Measurements from ENCODE around the gene NISCH.

- no peak for TF ChIP-seq EP300 (IDR thresholded peaks at IDR 0.05; ENCODE audit: borderline replicate concordance)
- no peak for TF ChIP-seq REST (IDR thresholded peaks at IDR 0.05; ENCODE audit: low read depth)
- TF ChIP-seq CREB1 (IDR thresholded peaks at IDR 0.05; ENCODE audit: low read depth), result no peak
- TF ChIP-seq YY1 (IDR thresholded peaks at IDR 0.05; ENCODE audit: low read depth), result no peak
- no peak for TF ChIP-seq MAX (IDR thresholded peaks at IDR 0.05)
- TF ChIP-seq USF1 (IDR thresholded peaks at IDR 0.05), result no peak
Measured at GRCh38 chr3:52502808-52503350, 47.5 kb downstream of the NISCH start.

Data from Ishikawa (cell line).